B cell (primary cell): Measurements from ENCODE around the gene LRRC57. TPM values are rescaled to one million over a fixed set of nuclear protein-coding genes. Genes with fewer than 3 reads are reported as not detected.

Experiments used
- ATAC-seq: fragments of 200-7000 bp; cut with Tn5 transposase; one replicate; pipeline ENCODE4 v1.10.0; 2021; ENCODE audit warnings: low read depth, mild to moderate bottlenecking, moderate number of reproducible peaks, moderate library complexity
- CTCF ChIA-PET: fragments of 350-600 bp; sonication (Branson Sonifier 250); formaldehyde crosslinking; loops from one replicate; lab custom pipeline; 2021; ENCODE audit warnings: antibody characterized with exemption, inconsistent platforms; lab: Charles Lee
- POLR2A ChIA-PET: fragments of 350-600 bp; sonication (Branson Sonifier 250); formaldehyde crosslinking; loops from one replicate; lab custom pipeline; 2021; ENCODE audit warnings: antibody characterized with exemption; lab: Charles Lee
- DNase-seq: peaks from one replicate; pipeline ENCODE4 v3.0.0; 2013
- H2AFZ ChIP-seq: 2 replicates; pipeline ENCODE4 v1.6.1; 2012; ENCODE audit warnings: mild to moderate bottlenecking, low read depth, low read length; ENCODE audit not compliant: insufficient read depth, poor library complexity, severe bottlenecking
- H3K27ac ChIP-seq, 2 donors: 1 replicate in 1 of 2; 2 replicates in 1 of 2; pipeline ENCODE4 v1.5.1; 2012 to 2013; ENCODE audit warnings: low read length in 2 of 2, mild to moderate bottlenecking in 2 of 2, moderate library complexity in 1 of 2
- H3K27me3 ChIP-seq, 4 experiments: fragments of 200-600 bp in 1 of 4; sonication (generic) in 1 of 4; replicated peaks in 1 of 4; 1 replicate in 2 of 4; 2 replicates in 2 of 4; pipeline versions ENCODE4 v1.6.1 to v1.7.0; 2013 to 2016; ENCODE audit warnings: low read length in 3 of 4, mild to moderate bottlenecking in 2 of 4, mixed read lengths in 1 of 4, moderate library complexity in 1 of 4; ENCODE audit not compliant: insufficient read depth in 4 of 4, control insufficient read depth in 3 of 4; ENCODE audit errors: control extremely low read depth in 1 of 4
- H3K36me3 ChIP-seq, 2 experiments: replicated peaks in 1 of 2; 1 replicate in 1 of 2; 2 replicates in 1 of 2; pipeline versions ENCODE4 v1.6.1 to v1.7.1; 2013; ENCODE audit warnings: low read length in 1 of 2; ENCODE audit not compliant: insufficient read depth in 2 of 2, control insufficient read depth in 1 of 2; ENCODE audit errors: control extremely low read depth in 1 of 2, extremely low read depth in 1 of 2
- H3K4me1 ChIP-seq, 2 donors: fragments of 200-600 bp in 1 of 2; sonication (generic) in 1 of 2; 1 replicate in 1 of 2; 2 replicates in 1 of 2; pipeline versions ENCODE4 v1.5.1 to v1.6.1; 2013 to 2017; ENCODE audit warnings: low read length in 2 of 2; ENCODE audit not compliant: control insufficient read depth in 2 of 2, insufficient read depth in 2 of 2
- H3K4me2 ChIP-seq: replicated peaks from 2 replicates; pipeline ENCODE3; 2012; ENCODE audit warnings: mild to moderate bottlenecking, low read depth, low read length; ENCODE audit not compliant: poor library complexity, severe bottlenecking
- H3K4me3 ChIP-seq, 5 experiments: fragments of 200-600 bp in 1 of 5; sonication (generic) in 1 of 5; 1 replicate in 3 of 5; 2 replicates in 2 of 5; pipeline versions ENCODE4 v1.5.1 to v1.7.0; 2011 to 2016; ENCODE audit warnings: low read length in 4 of 5, mild to moderate bottlenecking in 4 of 5, low read depth in 2 of 5, control low read depth in 1 of 5, moderate library complexity in 1 of 5; ENCODE audit not compliant: insufficient read depth in 1 of 5; ENCODE audit errors: control extremely low read depth in 1 of 5, extremely low read depth in 1 of 5
- H3K79me2 ChIP-seq: fragments of 200-600 bp; sonication (generic); one replicate; pipeline ENCODE4 v1.6.0; 2016; ENCODE audit warnings: low read length; ENCODE audit not compliant: control insufficient read depth, insufficient read depth
- H3K9ac ChIP-seq: fragments of 200-600 bp; sonication (generic); 2 replicates; pipeline ENCODE4 v1.6.1; 2017; ENCODE audit warnings: mild to moderate bottlenecking, low read length, moderate library complexity
- H3K9me3 ChIP-seq, 3 donors: one replicate each; pipeline versions ENCODE4 v1.6.1 to v1.7.1; 2013; ENCODE audit warnings: low read length in 2 of 3; ENCODE audit not compliant: control insufficient read depth in 2 of 3, insufficient read depth in 1 of 3; ENCODE audit errors: control extremely low read depth in 1 of 3
- H4K20me1 ChIP-seq: 2 replicates; pipeline ENCODE4 v1.6.0; 2012; ENCODE audit warnings: mild to moderate bottlenecking, low read length; ENCODE audit not compliant: insufficient read depth, control insufficient read depth, poor library complexity, severe bottlenecking
- H3K27ac Mint-ChIP-seq: one replicate; pipeline ENCODE4 v1.8.0; 2021; ENCODE audit warnings: mixed read lengths
- H3K27me3 Mint-ChIP-seq: one replicate; pipeline ENCODE4 v1.8.0; 2021; ENCODE audit warnings: mixed read lengths
- H3K4me1 Mint-ChIP-seq: one replicate; pipeline ENCODE4 v1.8.0; 2021; ENCODE audit warnings: mixed read lengths
- H3K4me3 Mint-ChIP-seq: one replicate; pipeline ENCODE4 v1.8.0; 2021; ENCODE audit warnings: mixed read lengths
- H3K9me3 Mint-ChIP-seq: one replicate; pipeline ENCODE4 v1.8.0; 2022; ENCODE audit warnings: mixed read lengths; ENCODE audit not compliant: insufficient read depth
- EZH2 ChIP-seq: IDR thresholded peaks from 2 replicates; pipeline ENCODE4 v1.6.1; 2012; ENCODE audit warnings: borderline replicate concordance, low read depth, mild to moderate bottlenecking, moderate library complexity, low read length; ENCODE audit not compliant: insufficient read depth, poor library complexity, severe bottlenecking
- WGBS: methylation state at CpG from one replicate; pipeline ENCODE4 v1.1.5; 2013; ENCODE audit warnings: missing lambda C conversion rate; ENCODE audit not compliant: insufficient coverage; 5-methylcytosine and 5-hydroxymethylcytosine counted together
- intact Hi-C: fragments of 100-400 bp; cut with micrococcal nuclease; formaldehyde crosslinking; loops from one replicate; pipeline ENCODE4 v1.10.0; 2022
- polyA plus RNA-seq: library from polyadenylated mRNA; depleted of rRNA; stranded (reverse); fragments of >200 nt; gene quantifications from 2 replicates; pipeline ENCODE4 v1.2.3, GENCODE V29; 2012
- total RNA-seq, 2 donors: library from RNA; stranded (reverse); fragments of 120-200 nt in 1 of 2; gene quantifications; 1 replicate in 1 of 2; 2 replicates in 1 of 2; pipeline versions ENCODE4 v1.2.3 to v1.2.4, GENCODE V29; 2013 to 2022
- TF ChIP-seq, protein P1 (sequence below): fragments of 200-600 bp; IDR thresholded peaks from one replicate; pipeline ENCODE4 v1.8.0; 2022; ENCODE audit warnings: antibody characterized with exemption, mild to moderate bottlenecking

Gene LRRC57
- total and polyA plus RNA-seq, 2 donors (not counting 1 experiment from before 2014, with no cell fraction given) = 13.9 to 25.4 TPM

DNA sequence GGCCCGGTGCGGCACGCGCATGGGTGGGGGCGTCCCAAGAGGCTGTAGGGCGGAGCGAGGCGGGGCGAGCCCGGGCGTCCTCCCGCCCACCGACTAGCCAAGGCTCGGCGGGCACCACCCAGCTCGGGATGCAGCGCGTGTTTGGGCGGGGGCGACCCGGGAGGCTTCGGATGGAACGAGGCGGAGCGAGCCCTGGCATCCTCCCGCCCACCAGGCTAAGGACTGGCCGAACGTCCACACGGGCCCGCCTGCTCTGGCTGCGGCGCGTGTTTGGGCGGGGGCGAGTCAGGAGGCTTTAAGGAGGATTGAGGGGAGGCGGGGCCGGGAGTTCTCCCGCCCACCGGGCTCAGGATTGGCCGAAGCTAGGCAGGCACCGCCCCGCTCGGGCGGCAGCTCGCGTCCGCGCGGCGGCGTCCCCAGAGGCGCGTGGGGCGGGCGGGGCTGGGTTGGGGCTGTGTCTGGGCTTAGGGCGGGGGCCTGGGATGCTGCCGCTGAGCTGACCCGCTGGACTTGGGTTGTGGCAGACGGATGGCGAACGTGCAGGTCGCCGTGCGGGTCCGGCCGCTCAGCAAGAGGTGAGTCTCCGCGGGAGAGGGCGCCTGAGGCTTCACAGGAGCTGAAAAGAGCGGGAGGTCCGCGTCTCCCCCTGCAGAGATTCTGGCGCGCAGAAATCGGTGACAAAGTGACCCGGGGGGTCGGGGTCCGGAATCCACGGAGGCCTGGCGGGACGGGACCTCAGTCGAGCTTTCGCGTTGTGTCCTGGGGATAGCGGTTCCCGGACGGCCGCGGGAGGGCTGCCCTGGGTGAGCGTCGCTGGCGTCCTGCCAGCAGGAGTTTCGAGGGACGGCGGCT, 26.8 kb upstream of the LRRC57 start, which contains the start of gene STARD9:
Gene STARD9 (plus strand): TSS at position 419 of the 852 bp plus-strand sequence. CDS start 110 bp downstream, at position 529.
- ATAC-seq (peak; percentile 88), DNase-seq (peak; percentile 98)
- Mint-ChIP-seq H3K9me3 (no peaks in the 10 kb centered on the region), H3K27me3 (peaks cover 9% of the 10 kb centered on the region), H3K4me1 (peaks cover 19% of the 10 kb centered on the region), H3K4me3 (peak within 1 kb of the TSS; percentile 96), H3K27ac (peak within 1 kb of the TSS; percentile 89)
- intact Hi-C loops = loop anchor here (1.0 to 10.0 kb wide), 7 partner anchors 27 to 1458 kb away; partner anchors contain the start of genes CDAN1, GANC, HAUS2 and INO80
- Histone ChIP-seq H3K4me2 (peak within 1 kb of the TSS; percentile 98), H3K9me3 (no peaks in the 10 kb centered on the region), H3K4me3 (peak within 1 kb of the TSS; percentile 61 to 93 (median 88)), H3K36me3 (no peaks in the 10 kb centered on the region), H3K79me2 (peaks cover 14% of the 10 kb centered on the region), H4K20me1 (no peaks in the 10 kb centered on the region), H3K27me3 (peaks cover 0 to 4% (median 0%) of the 10 kb centered on the region in 4 experiments), H3K4me1 (peaks cover 14 to 15% of the 10 kb centered on the region in 2 donors), H3K27ac (peak within 1 kb of the TSS; percentile 67 to 69), H3K9ac (peak within 1 kb of the TSS; percentile 81), H2AFZ (peak within 1 kb of the TSS; percentile 95)
- POLR2A ChIA-PET = interaction anchor here (0.7 to 1.6 kb wide), 6 partner anchors 17 to 1173 kb away, joined by 3 to 10 read pairs (median 5); partner anchors contain the start of genes HAUS2, LRRC57 and SNAP23
- CTCF ChIA-PET = interaction anchor here (0.7 to 1.2 kb wide), 4 partner anchors 9 to 346 kb away, joined by 3 read pairs; no protein-coding TSS in a partner anchor
- under 1% methylated on average over 95 of the region's 95 CpGs for WGBS
- TF ChIP-seq, protein P1, sequence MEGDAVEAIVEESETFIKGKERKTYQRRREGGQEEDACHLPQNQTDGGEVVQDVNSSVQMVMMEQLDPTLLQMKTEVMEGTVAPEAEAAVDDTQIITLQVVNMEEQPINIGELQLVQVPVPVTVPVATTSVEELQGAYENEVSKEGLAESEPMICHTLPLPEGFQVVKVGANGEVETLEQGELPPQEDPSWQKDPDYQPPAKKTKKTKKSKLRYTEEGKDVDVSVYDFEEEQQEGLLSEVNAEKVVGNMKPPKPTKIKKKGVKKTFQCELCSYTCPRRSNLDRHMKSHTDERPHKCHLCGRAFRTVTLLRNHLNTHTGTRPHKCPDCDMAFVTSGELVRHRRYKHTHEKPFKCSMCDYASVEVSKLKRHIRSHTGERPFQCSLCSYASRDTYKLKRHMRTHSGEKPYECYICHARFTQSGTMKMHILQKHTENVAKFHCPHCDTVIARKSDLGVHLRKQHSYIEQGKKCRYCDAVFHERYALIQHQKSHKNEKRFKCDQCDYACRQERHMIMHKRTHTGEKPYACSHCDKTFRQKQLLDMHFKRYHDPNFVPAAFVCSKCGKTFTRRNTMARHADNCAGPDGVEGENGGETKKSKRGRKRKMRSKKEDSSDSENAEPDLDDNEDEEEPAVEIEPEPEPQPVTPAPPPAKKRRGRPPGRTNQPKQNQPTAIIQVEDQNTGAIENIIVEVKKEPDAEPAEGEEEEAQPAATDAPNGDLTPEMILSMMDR = no peak
- no peak for TF ChIP-seq EZH2

DNA sequence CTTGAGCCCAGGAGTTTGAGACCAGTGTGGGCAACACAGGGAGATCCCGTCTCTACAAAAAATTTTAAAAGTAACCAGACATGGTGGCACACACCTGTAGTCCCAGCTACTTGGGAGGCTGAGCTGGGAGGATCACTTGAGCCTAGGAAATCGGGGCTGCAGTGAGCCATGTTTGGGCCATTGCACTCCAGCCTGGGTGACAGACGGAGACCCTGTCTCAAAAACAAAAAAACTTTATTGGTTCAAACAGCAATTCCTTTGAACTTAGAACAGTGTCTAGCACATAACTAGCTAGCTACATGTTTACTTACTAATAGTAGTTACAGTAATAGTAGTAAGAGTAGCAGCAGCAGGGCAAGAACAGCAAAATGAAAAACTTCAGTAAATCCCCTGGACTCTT, 10.1 kb upstream of the LRRC57 start:
- POLR2A ChIA-PET = no interaction called here
- ATAC-seq = no peak
- CTCF ChIA-PET = interaction anchor here (0.7 kb wide), 1 partner anchor 438 kb away, joined by 4 read pairs; no protein-coding TSS in a partner anchor
- Histone ChIP-seq H3K4me1 (no peaks in the 10 kb centered on the region), H3K4me2 (no peak overlapping the region), H3K9ac (no peak overlapping the region), H3K9me3 (no peaks in the 10 kb centered on the region), H4K20me1 (no peaks in the 10 kb centered on the region), H3K36me3 (peaks cover 2 to 24% of the 10 kb centered on the region in 2 experiments), H3K79me2 (peaks cover 20% of the 10 kb centered on the region), H3K27me3 (no peaks in the 10 kb centered on the region), H3K27ac (no peak overlapping the region), H2AFZ (no peak overlapping the region), H3K4me3 (no peak overlapping the region)
- H3K27me3 Mint-ChIP-seq = no peaks in the 10 kb centered on the region
- no peak for DNase-seq
- WGBS = 83% methylated on average over 2 of the region's 3 CpGs
- intact Hi-C loops = no loop called here
- no peaks in the 10 kb centered on the region for H3K4me1 Mint-ChIP-seq
- no peak overlapping the region for H3K27ac Mint-ChIP-seq
- no peak overlapping the region for H3K4me3 Mint-ChIP-seq
- H3K9me3 Mint-ChIP-seq = no peaks in the 10 kb centered on the region
- TF ChIP-seq, protein P1 = no peak
- no peak for TF ChIP-seq EZH2
